ENCODE measurements around the gene OGFRL1. TPM values are rescaled to one million over a fixed set of nuclear protein-coding genes. Genes with fewer than 3 reads are reported as not detected.
A peak's percentile ranks its signal among the peaks of the same experiment; 100 is the strongest.

OGFRL1 gene
- total and polyA plus RNA-seq, 7 donors = 2.0 to 7.7 (median 5.8) TPM

- H3K27ac ChIP-seq = no peak overlapping the region
- intact Hi-C loops (cut with DNase I) = loop anchor here in 1 of 2 donors (5.0 kb wide), 1 partner anchor 47 kb away; no protein-coding TSS in a partner anchor
Observed at GRCh38 chr6:71294121-71294523, 5.5 kb downstream of the OGFRL1 start.

GRCh38 chr6:71298459-71298858 lies 9.8 kb downstream of the OGFRL1 start:
- no peak for DNase-seq
- intact Hi-C loops (cut with DNase I) = no loop called here

More at GRCh38 chr6:71294121-71294523, 5.5 kb downstream of the OGFRL1 start:
- H3K36me3 ChIP-seq (ENCODE audit: insufficient read depth in 1 of 2, low read depth in 1 of 2) = peaks cover 0 to 40% of the 10 kb centered on the region in 2 donors
- peaks cover 26% of the 10 kb centered on the region for H3K4me1 ChIP-seq
- DNase-seq = no peak
- 16 to 28% (median 21%) methylated on average over 1 of the region's 1 CpG for WGBS, 3 donors
- H3K9me3 ChIP-seq = no peaks in the 10 kb centered on the region
- ATAC-seq = peak; percentile 58 to 72 (median 66)
- H3K27me3 ChIP-seq (ENCODE audit: insufficient read depth in 3 of 3, low read length in 2 of 3) = no peaks in the 10 kb centered on the region
- no peak overlapping the region for H3K4me3 ChIP-seq
- no peak for TF ChIP-seq CTCF (IDR thresholded peaks at IDR 0.05)

GRCh38 chr6:71299541-71300470 lies 11.2 kb downstream of the OGFRL1 start:
- no peak for TF ChIP-seq CTCF (IDR thresholded peaks at IDR 0.05)
- no peaks in the 10 kb centered on the region for H3K9me3 ChIP-seq
- no peaks in the 10 kb centered on the region for H3K27me3 ChIP-seq (ENCODE audit: insufficient read depth in 3 of 3, low read length in 2 of 3)
- no peaks in the 10 kb centered on the region for H3K4me1 ChIP-seq
- no peak for DNase-seq
- H3K4me3 ChIP-seq = no peak overlapping the region
- no peak overlapping the region for H3K27ac ChIP-seq
- no peak for ATAC-seq
- H3K36me3 ChIP-seq (ENCODE audit: insufficient read depth in 1 of 2, low read depth in 1 of 2) = peaks cover 0 to 42% of the 10 kb centered on the region in 2 donors
- intact Hi-C loops (cut with DNase I) = no loop called here

More at GRCh38 chr6:71298459-71298858, 9.8 kb downstream of the OGFRL1 start:
- ATAC-seq = no peak
- Histone ChIP-seq H3K27ac (no peak overlapping the region), H3K36me3 (ENCODE audit: insufficient read depth in 1 of 2, low read depth in 1 of 2) (peaks cover 0 to 44% of the 10 kb centered on the region in 2 donors), H3K4me1 (peaks cover 10% of the 10 kb centered on the region), H3K4me3 (no peak overlapping the region), H3K9me3 (no peaks in the 10 kb centered on the region), H3K27me3 (ENCODE audit: insufficient read depth in 3 of 3, low read length in 2 of 3) (no peaks in the 10 kb centered on the region)
- TF ChIP-seq CTCF (IDR thresholded peaks at IDR 0.05) = no peak
- 75 to 91% (median 82%) methylated on average over 1 of the region's 1 CpG for WGBS, 3 donors

GRCh38 chr6:71300561-71301168 lies 12.1 kb downstream of the OGFRL1 start:
- Histone ChIP-seq H3K9me3 (no peaks in the 10 kb centered on the region), H3K4me3 (no peak overlapping the region), H3K36me3 (ENCODE audit: insufficient read depth in 1 of 2, low read depth in 1 of 2) (peaks cover 0 to 33% of the 10 kb centered on the region in 2 donors), H3K4me1 (no peaks in the 10 kb centered on the region), H3K27ac (no peak overlapping the region), H3K27me3 (ENCODE audit: insufficient read depth in 3 of 3, low read length in 2 of 3) (no peaks in the 10 kb centered on the region)
- DNase-seq (no peak), ATAC-seq (no peak)
- intact Hi-C loops (cut with DNase I) = no loop called here
- TF ChIP-seq CTCF (IDR thresholded peaks at IDR 0.05) = no peak
- WGBS, 3 donors = 79 to 96% (median 87%) methylated on average over 4 of the region's 4 CpGs

All from psoas muscle (tissue), 8 donors.